Liver (tissue), 9 donors: ENCODE data around the gene INSC. TPM values are rescaled to one million over a fixed set of nuclear protein-coding genes. Genes with fewer than 3 reads are reported as not detected.

Experiments
- DNase-seq: peaks from one replicate; pipeline ENCODE4 v3.0.0-alpha.2; 2017; ENCODE audit warnings: low spot score
- H3K27ac ChIP-seq, 2 donors: one replicate each; pipeline ENCODE4 v1.7.0; 2013; ENCODE audit warnings: inconsistent platforms in 2 of 2, low read length in 2 of 2, control low read depth in 1 of 2, low read depth in 1 of 2, mild to moderate bottlenecking in 1 of 2
- H3K27me3 ChIP-seq, 4 donors: one replicate each; pipeline versions ENCODE4 v1.6.1 to v1.7.0; 2013; ENCODE audit warnings: low read length in 3 of 4, inconsistent platforms in 1 of 4, mild to moderate bottlenecking in 1 of 4, moderate library complexity in 1 of 4; ENCODE audit not compliant: control insufficient read depth in 4 of 4, insufficient read depth in 4 of 4
- H3K36me3 ChIP-seq, 4 donors: one replicate each; pipeline versions ENCODE4 v1.6.1 to v1.7.0; 2013; ENCODE audit warnings: low read length in 3 of 4, mild to moderate bottlenecking in 3 of 4, low read depth in 1 of 4, moderate library complexity in 1 of 4; ENCODE audit not compliant: control insufficient read depth in 4 of 4, insufficient read depth in 3 of 4
- H3K4me1 ChIP-seq, 4 donors: one replicate each; pipeline versions ENCODE4 v1.6.1 to v1.7.0; 2013; ENCODE audit warnings: low read length in 3 of 4, mild to moderate bottlenecking in 3 of 4, moderate library complexity in 1 of 4; ENCODE audit not compliant: control insufficient read depth in 4 of 4, insufficient read depth in 4 of 4
- H3K4me3 ChIP-seq, 3 donors: one replicate each; pipeline versions ENCODE4 v1.6.1 to v1.7.0; 2013; ENCODE audit warnings: low read length in 3 of 3, control low read depth in 1 of 3, low read depth in 1 of 3, mild to moderate bottlenecking in 1 of 3
- H3K9ac ChIP-seq, 2 donors: one replicate each; pipeline ENCODE4 v1.7.0; 2013; ENCODE audit warnings: low read length in 2 of 2, mild to moderate bottlenecking in 2 of 2, moderate library complexity in 2 of 2, control low read depth in 1 of 2, low read depth in 1 of 2
- H3K9me3 ChIP-seq, 4 donors: one replicate each; pipeline versions ENCODE4 v1.6.1 to v1.7.0; 2013; ENCODE audit warnings: low read length in 3 of 4; ENCODE audit not compliant: control insufficient read depth in 4 of 4
- ATF3 ChIP-seq: IDR thresholded peaks from 2 replicates; pipeline ENCODE4 v1.6.1; 2016; ENCODE audit warnings: antibody characterized with exemption
- CTCF ChIP-seq: fragments of 150-350 bp; IDR thresholded peaks from 2 replicates; pipeline ENCODE4 v1.5.1; 2017; ENCODE audit warnings: improper control_type of control experiment, low read depth, low read length; ENCODE audit not compliant: missing input control
- FOXA1 ChIP-seq: IDR thresholded peaks from 2 replicates; pipeline ENCODE4 v1.6.1; 2016; ENCODE audit warnings: antibody characterized with exemption
- FOXA2 ChIP-seq: IDR thresholded peaks from 2 replicates; pipeline ENCODE4 v1.6.1; 2016; ENCODE audit warnings: antibody characterized with exemption
- GABPA ChIP-seq, 2 donors: IDR thresholded peaks in 1 of 2; conservative IDR thresholded peaks in 1 of 2; 2 replicates each; pipeline ENCODE4 v1.6.1; 2016; ENCODE audit warnings: antibody characterized with exemption in 2 of 2, mild to moderate bottlenecking in 1 of 2, moderate library complexity in 1 of 2
- HNF4A ChIP-seq, 2 donors: conservative IDR thresholded peaks; 2 replicates each; pipeline ENCODE4 v1.6.1; 2016; ENCODE audit warnings: antibody characterized with exemption in 2 of 2, mild to moderate bottlenecking in 2 of 2
- HNF4G ChIP-seq: IDR thresholded peaks from 2 replicates; pipeline ENCODE4 v1.6.1; 2016; ENCODE audit warnings: antibody characterized with exemption
- JUND ChIP-seq, 2 donors: IDR thresholded peaks; 2 replicates each; pipeline ENCODE4 v1.6.1; 2016; ENCODE audit warnings: antibody characterized with exemption in 2 of 2
- NR2F2 ChIP-seq: IDR thresholded peaks from 2 replicates; pipeline ENCODE4 v1.6.1; 2016; ENCODE audit warnings: antibody characterized with exemption
- RAD21 ChIP-seq, 2 donors: IDR thresholded peaks; 2 replicates each; pipeline ENCODE4 v1.6.1; 2016; ENCODE audit warnings: antibody characterized with exemption in 2 of 2, mild to moderate bottlenecking in 2 of 2
- REST ChIP-seq: IDR thresholded peaks from 2 replicates; pipeline ENCODE4 v1.6.1; 2016; ENCODE audit warnings: antibody characterized with exemption, mild to moderate bottlenecking
- RXRA ChIP-seq, 2 donors: IDR thresholded peaks; 2 replicates each; pipeline ENCODE4 v1.6.1; 2017 to 2018; ENCODE audit warnings: antibody characterized with exemption in 2 of 2, mild to moderate bottlenecking in 1 of 2
- SP1 ChIP-seq: IDR thresholded peaks from 2 replicates; pipeline ENCODE4 v1.6.1; 2018; ENCODE audit warnings: antibody characterized with exemption, mild to moderate bottlenecking
- TAF1 ChIP-seq: conservative IDR thresholded peaks from 2 replicates; pipeline ENCODE4 v1.6.1; 2016; ENCODE audit warnings: antibody characterized with exemption, mild to moderate bottlenecking
- YY1 ChIP-seq: IDR thresholded peaks from 2 replicates; pipeline ENCODE4 v1.6.1; 2016; ENCODE audit warnings: antibody characterized with exemption, mild to moderate bottlenecking
- WGBS: extraction: QIAGEN DNeasy Blood & Tissue Kit; methylation state at CpG from one replicate; pipeline ENCODE4 v1.1.7; 2013; 5-methylcytosine and 5-hydroxymethylcytosine counted together
- polyA plus RNA-seq, 2 donors: library from polyadenylated mRNA; stranded (reverse) in 1 of 2; unstranded in 1 of 2; fragments of 200-250 nt in 1 of 2; fragments of >200 nt in 1 of 2; fragmentation: Nextera tagmentation in 1 of 2; extraction: Ambion mirVana in 1 of 2; gene quantifications; one replicate each; pipeline versions ENCODE4 v1.2.1 to v1.2.3, GENCODE V29; 2013 to 2015
- total RNA-seq, 2 donors: library from RNA; depleted of rRNA; stranded (reverse); fragments of >200 nt; gene quantifications; one replicate each; pipeline ENCODE4 v1.2.3, GENCODE V29; 2014
- TF ChIP-seq, protein P1 (sequence below): IDR thresholded peaks from 2 replicates; pipeline ENCODE4 v1.6.1; 2016; ENCODE audit warnings: antibody characterized with exemption
- TF ChIP-seq, protein P2 (sequence below): IDR thresholded peaks from 2 replicates; pipeline ENCODE4 v1.6.1; 2016; ENCODE audit warnings: antibody characterized with exemption
- donor health status: healthy.
- donor health status: healthy.
- donor health status: healthy.
- donor health status: healthy.
- donor health status: healthy.

Gene INSC
- total and polyA plus RNA-seq, 4 donors, result 0.02 to 0.25 (median 0.12) TPM

DNA sequence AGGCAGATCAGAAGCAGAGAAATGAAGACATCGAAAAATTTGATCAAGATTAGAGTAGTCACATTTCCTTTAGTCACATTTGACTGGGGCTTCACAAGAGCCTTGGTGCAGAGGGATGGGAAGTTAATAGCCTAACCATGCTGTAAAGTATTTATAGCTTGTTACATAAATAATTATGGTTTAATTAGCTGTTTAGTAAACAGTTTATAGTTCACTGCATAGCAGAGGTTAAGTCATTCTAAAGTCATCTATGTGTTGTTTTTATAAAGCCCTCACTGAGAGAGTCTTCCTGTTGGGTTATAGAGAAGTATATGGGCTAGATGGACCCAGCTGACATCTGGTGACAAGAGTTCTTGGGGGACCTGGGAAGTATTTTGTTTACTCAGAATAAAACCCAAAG lies 47.1 kb downstream of the INSC start:
- Histone ChIP-seq H3K27ac (no peak overlapping the region), H3K27me3 (no peaks in the 10 kb centered on the region), H3K9ac (no peak overlapping the region), H3K36me3 (no peaks in the 10 kb centered on the region), H3K9me3 (no peaks in the 10 kb centered on the region), H3K4me3 (no peak overlapping the region), H3K4me1 (peaks cover 0 to 2% (median 0%) of the 10 kb centered on the region in 4 donors)
- no peak for TF ChIP-seq CTCF
- TF ChIP-seq HNF4A (conservative IDR thresholded peaks at IDR 0.05), result no peak
- TF ChIP-seq FOXA1, result no peak
- no peak for TF ChIP-seq RXRA (IDR thresholded peaks at IDR 0.05)
- no peak for TF ChIP-seq FOXA2
- WGBS, result 63% methylated on average over 1 of the region's 1 CpG
- DNase-seq, result no peak

GRCh38 chr11:15163136-15163535 lies 48.4 kb downstream of the INSC start:
- Histone ChIP-seq H3K9me3 (no peaks in the 10 kb centered on the region), H3K4me3 (no peak overlapping the region), H3K27ac (no peak overlapping the region), H3K36me3 (no peaks in the 10 kb centered on the region), H3K9ac (no peak overlapping the region), H3K27me3 (no peaks in the 10 kb centered on the region), H3K4me1 (peaks cover 0 to 2% (median 0%) of the 10 kb centered on the region in 4 donors)
- TF ChIP-seq HNF4A (conservative IDR thresholded peaks at IDR 0.05) (no peak), GABPA (IDR thresholded peaks at IDR 0.05 in 1 of 2, conservative IDR thresholded peaks at IDR 0.05 in 1 of 2) (no peak), TAF1 (no peak), SP1 (no peak), NR2F2 (no peak), HNF4G (no peak), FOXA2 (no peak), RXRA (IDR thresholded peaks at IDR 0.05) (no peak), YY1 (no peak), REST (no peak), ATF3 (no peak), RAD21 (IDR thresholded peaks at IDR 0.05) (no peak), CTCF (no peak), JUND (IDR thresholded peaks at IDR 0.05) (no peak)
- TF ChIP-seq, protein P1, sequence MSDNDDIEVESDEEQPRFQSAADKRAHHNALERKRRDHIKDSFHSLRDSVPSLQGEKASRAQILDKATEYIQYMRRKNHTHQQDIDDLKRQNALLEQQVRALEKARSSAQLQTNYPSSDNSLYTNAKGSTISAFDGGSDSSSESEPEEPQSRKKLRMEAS, result no peak
- TF ChIP-seq, protein P2, sequence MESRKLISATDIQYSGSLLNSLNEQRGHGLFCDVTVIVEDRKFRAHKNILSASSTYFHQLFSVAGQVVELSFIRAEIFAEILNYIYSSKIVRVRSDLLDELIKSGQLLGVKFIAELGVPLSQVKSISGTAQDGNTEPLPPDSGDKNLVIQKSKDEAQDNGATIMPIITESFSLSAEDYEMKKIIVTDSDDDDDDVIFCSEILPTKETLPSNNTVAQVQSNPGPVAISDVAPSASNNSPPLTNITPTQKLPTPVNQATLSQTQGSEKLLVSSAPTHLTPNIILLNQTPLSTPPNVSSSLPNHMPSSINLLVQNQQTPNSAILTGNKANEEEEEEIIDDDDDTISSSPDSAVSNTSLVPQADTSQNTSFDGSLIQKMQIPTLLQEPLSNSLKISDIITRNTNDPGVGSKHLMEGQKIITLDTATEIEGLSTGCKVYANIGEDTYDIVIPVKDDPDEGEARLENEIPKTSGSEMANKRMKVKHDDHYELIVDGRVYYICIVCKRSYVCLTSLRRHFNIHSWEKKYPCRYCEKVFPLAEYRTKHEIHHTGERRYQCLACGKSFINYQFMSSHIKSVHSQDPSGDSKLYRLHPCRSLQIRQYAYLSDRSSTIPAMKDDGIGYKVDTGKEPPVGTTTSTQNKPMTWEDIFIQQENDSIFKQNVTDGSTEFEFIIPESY, result no peak
- no peak for DNase-seq
